ENCODE results near the gene ADCY5.

DNA sequence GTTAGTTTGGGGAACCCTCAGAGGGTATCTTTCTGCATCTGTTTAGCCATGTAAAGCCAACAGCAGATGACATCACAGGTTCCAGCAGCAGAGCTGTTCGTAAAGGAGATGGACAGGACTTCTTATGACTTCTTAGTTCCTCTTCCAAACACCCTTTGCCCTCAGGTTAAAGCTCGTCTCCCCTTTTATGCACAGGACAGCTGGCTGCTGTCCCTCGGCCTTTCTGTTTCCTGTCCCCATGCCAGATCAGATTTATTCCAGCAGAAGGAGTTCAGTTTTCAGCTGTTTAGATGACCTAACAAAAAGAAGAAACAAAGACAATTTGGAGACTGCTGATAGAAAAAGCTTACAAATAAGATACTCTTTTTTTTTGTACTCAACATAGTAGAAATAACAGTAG, 202.0 kb downstream of the ADCY5 start:
- TF ChIP-seq, protein P1, sequence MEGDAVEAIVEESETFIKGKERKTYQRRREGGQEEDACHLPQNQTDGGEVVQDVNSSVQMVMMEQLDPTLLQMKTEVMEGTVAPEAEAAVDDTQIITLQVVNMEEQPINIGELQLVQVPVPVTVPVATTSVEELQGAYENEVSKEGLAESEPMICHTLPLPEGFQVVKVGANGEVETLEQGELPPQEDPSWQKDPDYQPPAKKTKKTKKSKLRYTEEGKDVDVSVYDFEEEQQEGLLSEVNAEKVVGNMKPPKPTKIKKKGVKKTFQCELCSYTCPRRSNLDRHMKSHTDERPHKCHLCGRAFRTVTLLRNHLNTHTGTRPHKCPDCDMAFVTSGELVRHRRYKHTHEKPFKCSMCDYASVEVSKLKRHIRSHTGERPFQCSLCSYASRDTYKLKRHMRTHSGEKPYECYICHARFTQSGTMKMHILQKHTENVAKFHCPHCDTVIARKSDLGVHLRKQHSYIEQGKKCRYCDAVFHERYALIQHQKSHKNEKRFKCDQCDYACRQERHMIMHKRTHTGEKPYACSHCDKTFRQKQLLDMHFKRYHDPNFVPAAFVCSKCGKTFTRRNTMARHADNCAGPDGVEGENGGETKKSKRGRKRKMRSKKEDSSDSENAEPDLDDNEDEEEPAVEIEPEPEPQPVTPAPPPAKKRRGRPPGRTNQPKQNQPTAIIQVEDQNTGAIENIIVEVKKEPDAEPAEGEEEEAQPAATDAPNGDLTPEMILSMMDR (IDR thresholded peaks at IDR 0.05): no peak
- TF ChIP-seq POLR2A (IDR thresholded peaks at IDR 0.05): no peak

Measured in Peyer's patch (tissue), 4 donors.